Iris pigment epithelial cell (primary cell): ENCODE data around the gene TSPAN18.
A peak's percentile ranks its signal among the peaks of the same experiment; 100 is the strongest.
"Not testable (repeated sequence)": the region's sequence is repeated elsewhere in the genome, so short reads cannot be mapped to it uniquely, and the experiment has no call there.

Experiments
- DNase-seq: peaks from one replicate; pipeline ENCODE4 v3.0.0-alpha.2; 2011; ENCODE audit warnings: low read depth

Gene TSPAN18

GRCh38 chr11:44868455-44869421, 142.0 kb downstream of the TSPAN18 start:
- no peak for DNase-seq

- DNase-seq: no peak
These were observed 143.4 kb downstream of the TSPAN18 start for GRCh38 chr11:44870181-44870580.

- no peak for DNase-seq
These were observed 143.9 kb downstream of the TSPAN18 start for GRCh38 chr11:44870615-44871176.

- DNase-seq: not testable (repeated sequence)
These were observed 144.9 kb downstream of the TSPAN18 start for GRCh38 chr11:44871682-44872081.

GRCh38 chr11:44872556-44872955, 145.8 kb downstream of the TSPAN18 start:
- no peak for DNase-seq

- no peak for DNase-seq
These were observed 146.8 kb downstream of the TSPAN18 start for GRCh38 chr11:44873537-44873936.

GRCh38 chr11:44874284-44874683, 147.5 kb downstream of the TSPAN18 start:
- no peak for DNase-seq

- no peak for DNase-seq
These were observed 148.3 kb downstream of the TSPAN18 start for GRCh38 chr11:44875037-44875436.

- DNase-seq: no peak
These were observed 149.5 kb downstream of the TSPAN18 start for GRCh38 chr11:44876194-44876723.

GRCh38 chr11:44876906-44877305, 150.1 kb downstream of the TSPAN18 start:
- DNase-seq: no peak

GRCh38 chr11:44877571-44878497, 151.1 kb downstream of the TSPAN18 start:
- DNase-seq: no peak

- no peak for DNase-seq
These were observed 151.9 kb downstream of the TSPAN18 start for GRCh38 chr11:44878711-44879110.

GRCh38 chr11:44879432-44879831, 152.7 kb downstream of the TSPAN18 start:
- DNase-seq: no peak

- no peak for DNase-seq
These were observed 153.7 kb downstream of the TSPAN18 start for GRCh38 chr11:44880511-44880910.

GRCh38 chr11:44880953-44881352, 154.2 kb downstream of the TSPAN18 start:
- no peak for DNase-seq

GRCh38 chr11:44883277-44883676, 156.5 kb downstream of the TSPAN18 start:
- DNase-seq: no peak

- no peak for DNase-seq
These were observed 157.3 kb downstream of the TSPAN18 start for GRCh38 chr11:44884056-44884455.

- no peak for DNase-seq
These were observed 158.5 kb downstream of the TSPAN18 start for GRCh38 chr11:44885065-44885810.

- no peak for DNase-seq
These were observed 159.4 kb downstream of the TSPAN18 start for GRCh38 chr11:44885919-44886789.

- DNase-seq: peak; percentile 56
These were observed 160.0 kb downstream of the TSPAN18 start for GRCh38 chr11:44886790-44887140.
